Gastrocnemius medialis (tissue), 4 donors: ENCODE measurements around the gene SP140L.

ENCODE experiments used
- CTCF ChIP-seq, 5 experiments: fragments of 450-650 bp in 3 of 5; fragments of 200-600 bp in 2 of 5; sonication (generic) in 2 of 5; IDR thresholded peaks in 4 of 5; conservative IDR thresholded peaks in 1 of 5; 1 replicate in 4 of 5; 2 replicates in 1 of 5; pipeline ENCODE4 v1.5.1; 2016 to 2019; ENCODE audit warnings: antibody characterized with exemption in 5 of 5, mild to moderate bottlenecking in 3 of 5, moderate library complexity in 3 of 5
- POLR2A ChIP-seq, 2 donors: fragments of 450-650 bp; IDR thresholded peaks; one replicate each; pipeline ENCODE4 v1.6.1; 2017; ENCODE audit warnings: antibody characterized with exemption in 2 of 2, mild to moderate bottlenecking in 2 of 2, moderate library complexity in 2 of 2

- TF ChIP-seq CTCF (IDR thresholded peaks at IDR 0.05 in 4 of 5, conservative IDR thresholded peaks at IDR 0.05 in 1 of 5) (no peak), POLR2A (IDR thresholded peaks at IDR 0.05) (no peak)
These were observed 98.4 kb downstream of the SP140L start for GRCh38 chr2:230425377-230425776.
